GM12878 (cell line): ENCODE results near the gene RAB22A. TPM values are rescaled to one million over a fixed set of nuclear protein-coding genes. Genes with fewer than 3 reads are reported as not detected.

Experiments used
- ATAC-seq: fragments of 200-7000 bp; cut with Tn5 transposase; 3 replicates; pipeline ENCODE4 v1.9.1; 2020; ENCODE audit warnings: mild to moderate bottlenecking, moderate library complexity
- BruUV-seq: library from RNA; stranded (reverse); fragments of 400-500 nt; replicated peaks from 2 replicates; lab custom pipeline; 2021; lab: Mats Ljungman, UMichigan
- CTCF ChIA-PET: fragments of 300-600 bp; sonication (Branson Sonifier 250); formaldehyde crosslinking; extraction: SDS; loops from one replicate; lab custom pipeline; 2021; ENCODE audit warnings: inconsistent platforms; lab: Yijun Ruan, JAX
- POLR2A ChIA-PET: fragments of 350-600 bp; formaldehyde crosslinking; extraction: SDS; loops from one replicate; lab custom pipeline; 2021; ENCODE audit warnings: inconsistent platforms; lab: Charles Lee
- RAD21 ChIA-PET: fragments of 300-600 bp; sonication (Branson Sonifier 250); formaldehyde crosslinking; loops from one replicate; lab custom pipeline; 2023; ENCODE audit warnings: antibody characterized with exemption; ENCODE audit not compliant: unreplicated experiment; lab: Charles Lee
- SMC1A ChIA-PET: fragments of 300-600 bp; sonication (Branson Sonifier 250); formaldehyde crosslinking; loops from one replicate; lab custom pipeline; 2023; ENCODE audit not compliant: unreplicated experiment, uncharacterized antibody; lab: Charles Lee
- DNase-seq: peaks from one replicate; pipeline ENCODE4 v3.0.0-alpha.2; 2011; ENCODE audit warnings: low read depth, low spot score
- FAIRE-seq: peaks from 3 replicates; lab custom pipeline; 2011; peaks lifted over from hg19 to GRCh38; lab: Jason Lieb, UNC
- H2AFZ ChIP-seq: 2 replicates; pipeline ENCODE4 v1.6.0; 2011; ENCODE audit warnings: low read depth, low read length, control low read depth; ENCODE audit not compliant: control insufficient read depth
- H3K27ac ChIP-seq: 2 replicates; pipeline ENCODE4 v1.5.1; 2011; ENCODE audit warnings: control low read depth; ENCODE audit not compliant: control insufficient read depth, insufficient read depth
- H3K27me3 ChIP-seq, 2 experiments: replicated peaks in 1 of 2; 2 replicates each; pipeline versions ENCODE4 v1.6.0 to v1.6.1; 2011; ENCODE audit warnings: low read length in 1 of 2; ENCODE audit not compliant: control insufficient read depth in 2 of 2, insufficient read depth in 2 of 2
- H3K36me3 ChIP-seq, 2 experiments: 2 replicates each; pipeline ENCODE4 v1.5.1; 2011; ENCODE audit warnings: low read length in 1 of 2; ENCODE audit not compliant: control insufficient read depth in 2 of 2, insufficient read depth in 2 of 2
- H3K4me1 ChIP-seq: 2 replicates; pipeline ENCODE4 v1.6.1; 2011; ENCODE audit warnings: mild to moderate bottlenecking, low read length, moderate library complexity, mixed read lengths; ENCODE audit not compliant: control insufficient read depth, insufficient read depth
- H3K4me2 ChIP-seq: 2 replicates; pipeline ENCODE4 v1.6.0; 2011; ENCODE audit warnings: control low read depth; ENCODE audit not compliant: control insufficient read depth, insufficient read depth
- H3K4me3 ChIP-seq: fragments of 200-600 bp; sonication (generic); 2 replicates; pipeline ENCODE4 v1.5.1; 2016
- H3K79me2 ChIP-seq: 2 replicates; pipeline ENCODE4 v1.6.0; 2011; ENCODE audit warnings: low read length; ENCODE audit not compliant: control insufficient read depth, insufficient read depth
- H3K9ac ChIP-seq: 2 replicates; pipeline ENCODE4 v1.8.0; 2011; ENCODE audit warnings: low read length, control low read depth, mixed read lengths; ENCODE audit not compliant: control insufficient read depth, insufficient read depth
- H3K9me3 ChIP-seq: replicated peaks from 3 replicates; pipeline ENCODE4 v1.5.1; 2011; ENCODE audit warnings: mild to moderate bottlenecking, low read length; ENCODE audit not compliant: control insufficient read depth, insufficient read depth
- H4K20me1 ChIP-seq: 2 replicates; pipeline ENCODE4 v1.6.0; 2011; ENCODE audit not compliant: control insufficient read depth, insufficient read depth
- FOS ChIP-seq: IDR thresholded peaks from 3 replicates; pipeline ENCODE4 v1.6.1; 2011; ENCODE audit warnings: borderline replicate concordance; ENCODE audit not compliant: insufficient read length; ENCODE audit errors: extremely low read depth
- KDM1A ChIP-seq: fragments of 200-600 bp; sonication (generic); IDR thresholded peaks from 2 replicates; pipeline ENCODE4 v1.6.1; 2016; ENCODE audit warnings: borderline replicate concordance
- ZBTB40 ChIP-seq: fragments of 450-650 bp; IDR thresholded peaks from 2 replicates; pipeline ENCODE4 v1.6.1; 2016; ENCODE audit warnings: mild to moderate bottlenecking, moderate library complexity, borderline replicate concordance
- WGBS: methylation state at CpG from one replicate; pipeline ENCODE4 v1.1.6; 2016; ENCODE audit warnings: low lambda C conversion rate; ENCODE audit not compliant: insufficient replicate concordance, insufficient coverage; ENCODE audit errors: missing lambda C conversion rate; 5-methylcytosine and 5-hydroxymethylcytosine counted together
- in situ Hi-C: fragments of 300-500 bp; cut with MboI; formaldehyde crosslinking; loops from 9 replicates; pipeline ENCODE4 v1.14.3; 2018; ENCODE audit warnings: mixed read lengths
- intact Hi-C: fragments of 100-400 bp; cut with micrococcal nuclease; formaldehyde crosslinking; loops from one replicate; pipeline ENCODE4 v1.14.2; 2022; ENCODE audit not compliant: unreplicated experiment
- polyA plus RNA-seq, 11 experiments: library from polyadenylated mRNA; depleted of rRNA in 4 of 11; unstranded in 6 of 11; stranded (reverse) in 5 of 11; fragments of >200 nt; fragmentation: Nextera tagmentation in 4 of 11; fragmentation: Illumina TruSeq in 1 of 11; extraction: Ambion mirVana in 4 of 11; extraction: Trizol in 1 of 11; gene quantifications; 1 replicate in 1 of 11; 2 replicates in 10 of 11; pipeline versions ENCODE4 v1.2.1 to v1.2.3, GENCODE V29; 2011 to 2016; ENCODE audit warnings: inconsistent platforms in 2 of 11, missing spikeins in 2 of 11, low read depth in 1 of 11
- total RNA-seq, 4 experiments: library from RNA; depleted of rRNA in 3 of 4; stranded (reverse); fragments of >200 nt in 3 of 4; fragmentation: Illumina TruSeq in 1 of 4; extraction: Trizol in 1 of 4; gene quantifications; 2 replicates each; pipeline versions ENCODE4 v1.2.1 to v1.2.3, GENCODE V29; 2013 to 2021
- TF ChIP-seq, protein P1 (sequence below): IDR thresholded peaks from 2 replicates; pipeline ENCODE4 v1.6.1; 2012; ENCODE audit warnings: low read length, inconsistent platforms

The RAB22A gene
- total and polyA plus RNA-seq, 10 of the 15 experiments (the other 5 are each of a cell fraction or from before 2014, with no cell fraction given), result 2.7 to 12.0 (median 10.0) TPM

DNA sequence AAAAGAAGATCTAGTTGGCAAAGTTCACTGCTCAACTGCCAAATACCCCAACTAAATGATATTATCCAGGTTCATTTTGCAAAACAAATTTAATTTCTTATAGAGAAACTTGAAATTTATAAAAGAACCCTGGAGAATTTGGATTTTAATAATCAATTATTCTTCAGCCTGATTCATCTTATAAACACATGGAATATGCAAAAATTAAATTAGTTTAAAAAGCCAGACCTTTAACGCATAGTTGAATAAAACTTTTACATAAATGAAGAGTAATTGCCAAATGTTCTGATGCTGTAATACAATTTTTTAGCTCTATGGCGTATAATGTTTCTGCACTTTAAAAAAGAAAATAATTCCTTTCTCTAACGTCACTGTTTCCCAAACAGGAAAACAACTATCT, 47.9 kb upstream of the RAB22A start:
- H2AFZ ChIP-seq, result no peak overlapping the region
- no peak for TF ChIP-seq KDM1A
- TF ChIP-seq FOS, result no peak
- TF ChIP-seq, protein P1, sequence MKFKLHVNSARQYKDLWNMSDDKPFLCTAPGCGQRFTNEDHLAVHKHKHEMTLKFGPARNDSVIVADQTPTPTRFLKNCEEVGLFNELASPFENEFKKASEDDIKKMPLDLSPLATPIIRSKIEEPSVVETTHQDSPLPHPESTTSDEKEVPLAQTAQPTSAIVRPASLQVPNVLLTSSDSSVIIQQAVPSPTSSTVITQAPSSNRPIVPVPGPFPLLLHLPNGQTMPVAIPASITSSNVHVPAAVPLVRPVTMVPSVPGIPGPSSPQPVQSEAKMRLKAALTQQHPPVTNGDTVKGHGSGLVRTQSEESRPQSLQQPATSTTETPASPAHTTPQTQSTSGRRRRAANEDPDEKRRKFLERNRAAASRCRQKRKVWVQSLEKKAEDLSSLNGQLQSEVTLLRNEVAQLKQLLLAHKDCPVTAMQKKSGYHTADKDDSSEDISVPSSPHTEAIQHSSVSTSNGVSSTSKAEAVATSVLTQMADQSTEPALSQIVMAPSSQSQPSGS, result no peak
- no peak for TF ChIP-seq ZBTB40
- POLR2A ChIA-PET, result no interaction called here
- H3K9ac ChIP-seq, result no peak overlapping the region
- FAIRE-seq (no peak), DNase-seq (no peak), ATAC-seq (no peak)
- CTCF ChIA-PET, result no interaction called here
- WGBS, result 78% methylated on average over 3 of the region's 3 CpGs
- H3K9me3 ChIP-seq, result no peaks in the 10 kb centered on the region
- no peak overlapping the region for H3K4me3 ChIP-seq
- no peaks in the 10 kb centered on the region for H3K27me3 ChIP-seq
- BruUV-seq, result no TSS peak
- RAD21 ChIA-PET, result no interaction called here
- SMC1A ChIA-PET, result interaction anchor here (1.9 kb wide), 1 partner anchor 14 kb away, joined by 4 read pairs; no protein-coding TSS in a partner anchor
- intact Hi-C loops, result no loop called here
- peaks cover 0 to 4% of the 10 kb centered on the region in 2 experiments; a peak in 1 of 4 replicates for H3K36me3 ChIP-seq
- no peaks in the 10 kb centered on the region for H3K4me1 ChIP-seq
- H3K4me2 ChIP-seq, result no peak overlapping the region
- no peaks in the 10 kb centered on the region for H3K79me2 ChIP-seq
- H4K20me1 ChIP-seq, result no peaks in the 10 kb centered on the region
- in situ Hi-C loops, result no loop called here
- no peak overlapping the region for H3K27ac ChIP-seq
